Measurements from ENCODE around the gene MRM2.

Gene MRM2

GRCh38 chr7:2288503-2288902, 46.5 kb upstream of the MRM2 start:
- Histone ChIP-seq H3K27me3 (ENCODE audit: insufficient read depth, low read depth) (no peaks in the 10 kb centered on the region), H3K9ac (no peak overlapping the region), H3K4me3 (IDR thresholded peaks at IDR 0.05; ENCODE audit: insufficient read depth, low read depth, low read length) (no peak overlapping the region), H3K27ac (no peak overlapping the region), H3K79me2 (ENCODE audit: insufficient read depth, low read depth) (no peaks in the 10 kb centered on the region), H4K20me1 (ENCODE audit: insufficient read depth) (no peaks in the 10 kb centered on the region), H3K4me2 (no peak overlapping the region), H2AFZ (ENCODE audit: low read depth) (no peak overlapping the region), H3K4me1 (ENCODE audit: low read depth, poor library complexity, severe bottlenecking) (no peaks in the 10 kb centered on the region), H3K36me3 (ENCODE audit: insufficient read depth) (no peaks in the 10 kb centered on the region)
- TF ChIP-seq CTCF (conservative IDR thresholded peaks at IDR 0.05; ENCODE audit: low read depth, low read length) = no peak

- H3K27me3 ChIP-seq (ENCODE audit: insufficient read depth, low read depth) = no peaks in the 10 kb centered on the region
- H4K20me1 ChIP-seq (ENCODE audit: insufficient read depth) = no peaks in the 10 kb centered on the region
- H3K4me3 ChIP-seq (IDR thresholded peaks at IDR 0.05; ENCODE audit: insufficient read depth, low read depth, low read length) = no peak overlapping the region
- no peak overlapping the region for H3K9ac ChIP-seq
- H3K4me2 ChIP-seq = no peak overlapping the region
- H3K27ac ChIP-seq = no peak overlapping the region
- H3K79me2 ChIP-seq (ENCODE audit: insufficient read depth, low read depth) = no peaks in the 10 kb centered on the region
- no peak overlapping the region for H2AFZ ChIP-seq (ENCODE audit: low read depth)
- H3K4me1 ChIP-seq (ENCODE audit: low read depth, poor library complexity, severe bottlenecking) = no peaks in the 10 kb centered on the region
- no peaks in the 10 kb centered on the region for H3K36me3 ChIP-seq (ENCODE audit: insufficient read depth)
- no peak for TF ChIP-seq CTCF (conservative IDR thresholded peaks at IDR 0.05; ENCODE audit: low read depth, low read length)
These were observed 45.7 kb upstream of the MRM2 start for GRCh38 chr7:2287745-2288144.

- Histone ChIP-seq H3K27ac (no peak overlapping the region), H2AFZ (ENCODE audit: low read depth) (no peak overlapping the region), H3K27me3 (ENCODE audit: insufficient read depth, low read depth) (no peaks in the 10 kb centered on the region), H3K9ac (no peak overlapping the region), H3K4me1 (ENCODE audit: low read depth, poor library complexity, severe bottlenecking) (no peaks in the 10 kb centered on the region), H3K36me3 (ENCODE audit: insufficient read depth) (no peaks in the 10 kb centered on the region), H3K4me3 (IDR thresholded peaks at IDR 0.05; ENCODE audit: insufficient read depth, low read depth, low read length) (no peak overlapping the region), H3K79me2 (ENCODE audit: insufficient read depth, low read depth) (no peaks in the 10 kb centered on the region), H4K20me1 (ENCODE audit: insufficient read depth) (no peaks in the 10 kb centered on the region), H3K4me2 (no peak overlapping the region)
- no peak for TF ChIP-seq CTCF (conservative IDR thresholded peaks at IDR 0.05; ENCODE audit: low read depth, low read length)
These were observed 41.1 kb upstream of the MRM2 start for GRCh38 chr7:2283074-2283473.

- Histone ChIP-seq H2AFZ (ENCODE audit: low read depth) (no peak overlapping the region), H3K4me3 (IDR thresholded peaks at IDR 0.05; ENCODE audit: insufficient read depth, low read depth, low read length) (no peak overlapping the region), H3K4me1 (ENCODE audit: low read depth, poor library complexity, severe bottlenecking) (no peaks in the 10 kb centered on the region), H3K36me3 (ENCODE audit: insufficient read depth) (no peaks in the 10 kb centered on the region), H3K79me2 (ENCODE audit: insufficient read depth, low read depth) (no peaks in the 10 kb centered on the region), H3K9ac (no peak overlapping the region), H3K27me3 (ENCODE audit: insufficient read depth, low read depth) (no peaks in the 10 kb centered on the region), H3K4me2 (no peak overlapping the region), H4K20me1 (ENCODE audit: insufficient read depth) (no peaks in the 10 kb centered on the region), H3K27ac (no peak overlapping the region)
- TF ChIP-seq CTCF (conservative IDR thresholded peaks at IDR 0.05; ENCODE audit: low read depth, low read length) = no peak
These were observed 40.3 kb upstream of the MRM2 start for GRCh38 chr7:2282185-2282751.

All from KMS-11 (cell line).